Upper lobe of left lung (tissue), 4 donors: ENCODE data around the gene PLPPR1.

Experiments used
- EP300 ChIP-seq, 4 donors: sonication (generic); formaldehyde crosslinking; IDR thresholded peaks; one replicate each; pipeline ENCODE4 v1.5.1; 2017; ENCODE audit warnings: antibody characterized with exemption in 4 of 4, control low read depth in 2 of 4
- POLR2A ChIP-seq, 4 donors: fragments of 450-650 bp; IDR thresholded peaks; one replicate each; pipeline ENCODE4 v1.5.1; 2016 to 2017; ENCODE audit warnings: antibody characterized with exemption in 4 of 4, mild to moderate bottlenecking in 2 of 4
- POLR2AphosphoS5 ChIP-seq, 2 donors: sonication (generic); formaldehyde crosslinking; IDR thresholded peaks; one replicate each; pipeline ENCODE4 v1.5.1; 2017; ENCODE audit warnings: antibody characterized with exemption in 2 of 2
- TF ChIP-seq, protein P1 (sequence below), 6 experiments: fragments of 450-650 bp in 4 of 6; fragments of 200-600 bp in 2 of 6; sonication (generic) in 2 of 6; IDR thresholded peaks; one replicate each; pipeline ENCODE4 v1.5.1; 2016 to 2019; ENCODE audit warnings: antibody characterized with exemption in 6 of 6

DNA sequence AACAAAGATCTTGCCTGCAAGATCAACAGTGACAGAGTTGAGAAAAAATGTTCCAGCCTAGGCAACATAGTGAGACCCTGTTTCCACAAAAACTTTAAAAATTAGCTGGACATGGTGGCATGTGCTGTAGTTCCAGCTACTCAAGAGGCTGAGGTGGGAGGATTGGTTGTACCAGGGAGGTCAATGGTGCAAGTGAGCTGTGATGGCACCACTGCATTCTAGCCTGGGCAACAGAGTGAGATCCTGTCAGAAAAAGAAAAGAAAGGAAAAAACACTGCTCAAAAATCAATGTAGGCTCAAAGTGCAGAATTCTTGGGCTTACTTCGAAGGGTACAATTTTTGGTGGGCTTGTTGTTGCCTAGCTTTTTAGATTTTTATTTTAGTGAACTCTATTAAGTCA is 145.4 kb downstream of the PLPPR1 start:
- TF ChIP-seq, protein P1, sequence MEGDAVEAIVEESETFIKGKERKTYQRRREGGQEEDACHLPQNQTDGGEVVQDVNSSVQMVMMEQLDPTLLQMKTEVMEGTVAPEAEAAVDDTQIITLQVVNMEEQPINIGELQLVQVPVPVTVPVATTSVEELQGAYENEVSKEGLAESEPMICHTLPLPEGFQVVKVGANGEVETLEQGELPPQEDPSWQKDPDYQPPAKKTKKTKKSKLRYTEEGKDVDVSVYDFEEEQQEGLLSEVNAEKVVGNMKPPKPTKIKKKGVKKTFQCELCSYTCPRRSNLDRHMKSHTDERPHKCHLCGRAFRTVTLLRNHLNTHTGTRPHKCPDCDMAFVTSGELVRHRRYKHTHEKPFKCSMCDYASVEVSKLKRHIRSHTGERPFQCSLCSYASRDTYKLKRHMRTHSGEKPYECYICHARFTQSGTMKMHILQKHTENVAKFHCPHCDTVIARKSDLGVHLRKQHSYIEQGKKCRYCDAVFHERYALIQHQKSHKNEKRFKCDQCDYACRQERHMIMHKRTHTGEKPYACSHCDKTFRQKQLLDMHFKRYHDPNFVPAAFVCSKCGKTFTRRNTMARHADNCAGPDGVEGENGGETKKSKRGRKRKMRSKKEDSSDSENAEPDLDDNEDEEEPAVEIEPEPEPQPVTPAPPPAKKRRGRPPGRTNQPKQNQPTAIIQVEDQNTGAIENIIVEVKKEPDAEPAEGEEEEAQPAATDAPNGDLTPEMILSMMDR (IDR thresholded peaks at IDR 0.05): no peak
- no peak for TF ChIP-seq POLR2AphosphoS5 (IDR thresholded peaks at IDR 0.05)
- TF ChIP-seq POLR2A (IDR thresholded peaks at IDR 0.05): no peak
- TF ChIP-seq EP300 (IDR thresholded peaks at IDR 0.05): no peak
